Sigmoid colon (tissue), 7 donors: ENCODE measurements around the gene NLRC5. TPM values are rescaled to one million over a fixed set of nuclear protein-coding genes. Genes with fewer than 3 reads are reported as not detected.

Source experiments
- DNase-seq: peaks from one replicate; pipeline ENCODE4 v3.0.0-alpha.2; 2019
- H3K27ac ChIP-seq, 4 donors: fragments of 200-600 bp; sonication (generic); one replicate each; pipeline ENCODE4 v1.5.1; 2016 to 2019; ENCODE audit warnings: mild to moderate bottlenecking in 1 of 4
- H3K27me3 ChIP-seq, 3 donors: fragments of 200-600 bp; sonication (generic); one replicate each; pipeline ENCODE4 v1.5.1; 2019; ENCODE audit warnings: mild to moderate bottlenecking in 1 of 3
- H3K36me3 ChIP-seq, 4 donors: fragments of 200-600 bp; sonication (generic); one replicate each; pipeline ENCODE4 v1.5.1; 2016 to 2019
- H3K4me1 ChIP-seq, 4 donors: fragments of 200-600 bp; sonication (generic); one replicate each; pipeline ENCODE4 v1.5.1; 2017 to 2019
- H3K4me3 ChIP-seq, 4 donors: fragments of 200-600 bp; sonication (generic); one replicate each; pipeline ENCODE4 v1.5.1; 2017 to 2019; ENCODE audit warnings: mild to moderate bottlenecking in 2 of 4, moderate library complexity in 1 of 4
- H3K9me3 ChIP-seq, 4 donors: fragments of 200-600 bp in 3 of 4; sonication (generic) in 3 of 4; one replicate each; pipeline versions ENCODE4 v1.5.1 to v1.6.1; 2013 to 2019
- EP300 ChIP-seq, 4 donors: sonication (generic); formaldehyde crosslinking; IDR thresholded peaks; one replicate each; pipeline ENCODE4 v1.6.1; 2017; ENCODE audit warnings: antibody characterized with exemption in 4 of 4
- POLR2A ChIP-seq, 2 donors: fragments of 450-650 bp; IDR thresholded peaks; one replicate each; pipeline ENCODE4 v1.6.1; 2016; ENCODE audit warnings: antibody characterized with exemption in 2 of 2, mild to moderate bottlenecking in 2 of 2, moderate library complexity in 2 of 2
- POLR2AphosphoS5 ChIP-seq, 4 donors: sonication (generic); formaldehyde crosslinking; IDR thresholded peaks; one replicate each; pipeline ENCODE4 v1.6.1; 2017; ENCODE audit warnings: antibody characterized with exemption in 4 of 4
- WGBS, 2 donors: extraction: QIAGEN DNeasy Blood & Tissue Kit; methylation state at CpG; one replicate each; pipeline ENCODE4 v1.1.7; 2013; 5-methylcytosine and 5-hydroxymethylcytosine counted together
- intact Hi-C: fragments of 100-400 bp; cut with DNase I; formaldehyde crosslinking; loops from one replicate; pipeline ENCODE4 v1.15.1; 2023
- polyA plus RNA-seq, 3 donors: library from polyadenylated mRNA; stranded (reverse); fragments of 200-250 nt; gene quantifications; one replicate each; pipeline ENCODE4 v1.2.3, GENCODE V29; 2013
- total RNA-seq, 4 donors: library from RNA; depleted of rRNA; stranded (reverse); fragments of >200 nt; gene quantifications; one replicate each; pipeline ENCODE4 v1.1.0, GENCODE V29; 2016
- TF ChIP-seq, protein P1 (sequence below), 4 experiments: fragments of 450-650 bp in 3 of 4; fragments of 200-600 bp in 1 of 4; IDR thresholded peaks; one replicate each; pipeline ENCODE4 v1.5.1; 2016 to 2019; ENCODE audit warnings: antibody characterized with exemption in 4 of 4, mild to moderate bottlenecking in 3 of 4, moderate library complexity in 2 of 4
- donor health status: healthy with polysubstance abuse.
- donor health status: Bipolar disorder and iron deficiency.
- donor health status: healthy.

The NLRC5 gene
- total and polyA plus RNA-seq, 7 donors = 9.5 to 119 (median 19.5) TPM

DNA sequence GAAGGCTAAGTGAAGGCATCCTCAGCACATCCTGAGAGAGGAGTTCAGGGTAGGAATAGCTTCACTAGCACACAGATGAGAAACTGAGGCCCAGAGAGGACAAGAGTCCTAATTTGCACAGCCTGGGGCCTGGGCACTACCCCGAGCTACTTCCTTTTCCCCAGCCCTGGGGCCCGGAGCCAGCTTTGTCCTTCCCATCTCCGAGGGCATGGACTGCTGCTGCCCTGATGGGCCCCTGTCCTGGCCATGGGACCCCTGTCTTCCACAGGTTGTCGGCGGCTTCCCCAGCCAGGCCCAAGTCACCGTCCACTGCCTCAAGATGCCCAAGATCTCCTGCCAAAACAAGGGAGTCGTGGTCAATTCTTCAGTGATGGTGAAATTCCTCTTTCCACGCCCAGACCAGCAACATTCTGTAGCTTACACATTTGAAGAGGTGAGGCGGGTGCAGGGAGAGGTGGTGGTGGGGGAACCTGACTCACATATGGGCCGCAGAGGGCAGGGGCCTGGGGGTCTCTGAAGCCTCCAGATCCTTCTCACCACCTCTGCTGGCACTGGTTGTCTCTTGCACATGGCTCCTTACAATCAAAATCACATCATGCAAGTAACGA is 11.4 kb upstream of the NLRC5 start:
- WGBS, 2 donors = 93 to 94% methylated on average over 11 of the region's 11 CpGs
- no peak for TF ChIP-seq POLR2A (IDR thresholded peaks at IDR 0.05)
- TF ChIP-seq, protein P1, sequence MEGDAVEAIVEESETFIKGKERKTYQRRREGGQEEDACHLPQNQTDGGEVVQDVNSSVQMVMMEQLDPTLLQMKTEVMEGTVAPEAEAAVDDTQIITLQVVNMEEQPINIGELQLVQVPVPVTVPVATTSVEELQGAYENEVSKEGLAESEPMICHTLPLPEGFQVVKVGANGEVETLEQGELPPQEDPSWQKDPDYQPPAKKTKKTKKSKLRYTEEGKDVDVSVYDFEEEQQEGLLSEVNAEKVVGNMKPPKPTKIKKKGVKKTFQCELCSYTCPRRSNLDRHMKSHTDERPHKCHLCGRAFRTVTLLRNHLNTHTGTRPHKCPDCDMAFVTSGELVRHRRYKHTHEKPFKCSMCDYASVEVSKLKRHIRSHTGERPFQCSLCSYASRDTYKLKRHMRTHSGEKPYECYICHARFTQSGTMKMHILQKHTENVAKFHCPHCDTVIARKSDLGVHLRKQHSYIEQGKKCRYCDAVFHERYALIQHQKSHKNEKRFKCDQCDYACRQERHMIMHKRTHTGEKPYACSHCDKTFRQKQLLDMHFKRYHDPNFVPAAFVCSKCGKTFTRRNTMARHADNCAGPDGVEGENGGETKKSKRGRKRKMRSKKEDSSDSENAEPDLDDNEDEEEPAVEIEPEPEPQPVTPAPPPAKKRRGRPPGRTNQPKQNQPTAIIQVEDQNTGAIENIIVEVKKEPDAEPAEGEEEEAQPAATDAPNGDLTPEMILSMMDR (IDR thresholded peaks at IDR 0.05) = no peak
- TF ChIP-seq POLR2AphosphoS5 (IDR thresholded peaks at IDR 0.05) = no peak
- no peak for TF ChIP-seq EP300 (IDR thresholded peaks at IDR 0.05)
- Histone ChIP-seq H3K27me3 (peaks cover 0 to 2% (median 0%) of the 10 kb centered on the region in 3 donors), H3K27ac (no peak overlapping the region), H3K36me3 (peaks cover 0 to 6% (median 0%) of the 10 kb centered on the region in 4 donors), H3K4me1 (no peaks in the 10 kb centered on the region), H3K4me3 (no peak overlapping the region), H3K9me3 (no peaks in the 10 kb centered on the region)
- intact Hi-C loops = no loop called here
- DNase-seq = no peak

DNA sequence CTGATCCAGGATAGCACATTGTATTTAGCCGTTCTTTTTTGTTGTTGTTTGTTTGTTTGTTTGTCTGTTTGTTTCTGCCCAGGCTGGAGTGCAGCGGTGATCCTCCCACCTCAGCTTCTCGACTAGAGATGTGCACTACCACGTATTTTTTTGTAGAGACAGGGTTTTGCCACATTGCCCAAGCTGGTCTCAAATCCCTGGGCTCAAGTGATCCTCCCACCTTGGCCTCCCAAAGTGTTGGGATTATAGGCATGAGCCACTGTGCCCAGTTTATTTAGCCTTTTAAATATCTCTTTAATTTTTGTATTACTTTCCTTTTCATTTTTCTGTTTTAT is 9.2 kb upstream of the NLRC5 start:
- WGBS, 2 donors = 90% methylated on average over 4 of the region's 4 CpGs
- DNase-seq = no peak
- no peak overlapping the region for H3K4me3 ChIP-seq
- peaks cover 0 to 6% (median 0%) of the 10 kb centered on the region in 4 donors for H3K36me3 ChIP-seq
- no peak for TF ChIP-seq POLR2AphosphoS5 (IDR thresholded peaks at IDR 0.05)
- TF ChIP-seq EP300 (IDR thresholded peaks at IDR 0.05) = no peak
- no peak for TF ChIP-seq POLR2A (IDR thresholded peaks at IDR 0.05)
- TF ChIP-seq, protein P1 (IDR thresholded peaks at IDR 0.05) = no peak
- H3K9me3 ChIP-seq = no peaks in the 10 kb centered on the region
- intact Hi-C loops = no loop called here
- H3K27ac ChIP-seq = no peak overlapping the region
- peaks cover 0 to 4% (median 3%) of the 10 kb centered on the region in 4 donors for H3K4me1 ChIP-seq
- H3K27me3 ChIP-seq = no peaks in the 10 kb centered on the region

DNA sequence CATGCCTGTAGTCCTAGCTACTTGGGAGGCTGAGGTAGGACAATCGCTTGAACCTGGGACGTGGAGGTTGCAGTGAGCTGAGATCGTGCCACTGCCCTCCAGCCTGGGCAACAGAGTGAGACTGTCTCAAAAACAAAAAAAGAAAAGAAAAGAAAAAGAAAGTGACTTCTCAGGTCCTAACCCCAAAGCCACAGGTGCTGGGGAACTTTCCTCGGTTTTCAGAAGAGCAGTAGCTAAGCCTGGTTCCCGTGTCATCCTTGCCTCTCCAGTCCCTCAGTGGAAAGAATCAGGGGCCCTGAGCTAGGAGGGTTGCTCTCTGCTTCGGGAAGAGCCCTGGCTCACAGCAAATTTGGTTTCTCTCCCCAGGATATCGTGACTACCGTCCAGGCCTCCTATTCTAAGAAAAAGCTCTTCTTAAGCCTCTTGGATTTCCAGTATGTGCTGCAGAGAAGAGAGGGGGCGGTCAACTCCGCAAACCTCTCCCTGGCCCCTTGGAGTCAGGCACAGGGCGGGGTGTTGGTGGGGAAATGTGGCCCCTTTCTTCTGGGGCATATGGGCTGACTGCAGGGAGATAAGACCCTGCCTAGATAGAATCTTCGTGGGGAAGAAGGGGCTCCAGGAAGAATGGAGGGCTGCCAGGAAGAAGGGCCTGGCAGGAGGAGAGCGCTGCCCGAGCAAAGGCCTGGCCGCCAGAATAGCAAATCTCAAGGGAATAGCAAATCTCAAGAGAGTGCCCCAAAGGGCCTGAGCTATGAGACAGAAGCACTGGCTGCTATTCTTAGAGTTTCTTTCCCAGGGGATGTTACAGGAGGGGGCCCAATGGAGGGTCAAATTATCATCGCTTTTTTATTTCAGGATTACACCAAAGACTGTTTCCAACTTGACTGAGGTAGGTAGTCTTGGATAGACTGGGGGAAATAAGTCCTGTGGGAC is 8.3 kb upstream of the NLRC5 start:
- TF ChIP-seq EP300 (IDR thresholded peaks at IDR 0.05) = no peak
- TF ChIP-seq POLR2AphosphoS5 (IDR thresholded peaks at IDR 0.05) = no peak
- TF ChIP-seq, protein P1 (IDR thresholded peaks at IDR 0.05) = no peak
- TF ChIP-seq POLR2A (IDR thresholded peaks at IDR 0.05) = no peak
- no peak overlapping the region for H3K4me3 ChIP-seq
- intact Hi-C loops = no loop called here
- H3K4me1 ChIP-seq = peaks cover 0 to 13% (median 12%) of the 10 kb centered on the region in 4 donors
- no peaks in the 10 kb centered on the region for H3K27me3 ChIP-seq
- no peaks in the 10 kb centered on the region for H3K9me3 ChIP-seq
- WGBS, 2 donors = 75 to 92% methylated on average over 16 of the region's 16 CpGs
- no peak overlapping the region for H3K27ac ChIP-seq
- peaks cover 0 to 6% (median 0%) of the 10 kb centered on the region in 4 donors for H3K36me3 ChIP-seq
- no peak for DNase-seq

DNA sequence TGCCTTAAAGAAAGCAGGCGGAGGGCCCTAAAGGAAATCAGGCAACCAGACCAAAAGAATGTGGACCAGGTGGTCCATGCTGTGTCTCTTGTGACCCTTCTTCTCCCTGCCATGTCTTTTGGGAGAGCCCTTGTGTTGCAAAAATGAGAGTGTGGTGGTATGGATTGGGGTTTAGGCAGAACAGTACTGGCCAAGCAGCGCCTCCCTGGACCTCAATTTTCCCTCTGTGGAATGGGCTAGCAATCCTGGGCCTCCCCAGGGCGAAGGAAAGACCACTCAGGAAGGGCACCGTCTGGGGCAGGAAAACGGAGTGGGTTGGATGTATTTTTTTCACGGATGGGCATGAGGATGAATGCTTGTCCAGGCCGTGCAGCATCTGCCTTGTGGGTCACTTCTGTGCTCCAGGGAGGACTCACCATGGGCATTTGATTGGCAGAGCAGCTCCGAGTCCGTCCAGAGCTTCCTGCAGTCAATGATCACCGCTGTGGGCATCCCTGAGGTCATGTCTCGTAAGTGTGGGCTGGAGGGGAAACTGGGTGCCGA is 7.6 kb upstream of the NLRC5 start:
- no peak overlapping the region for H3K4me3 ChIP-seq
- no peak overlapping the region for H3K27ac ChIP-seq
- DNase-seq = no peak
- no peaks in the 10 kb centered on the region for H3K9me3 ChIP-seq
- intact Hi-C loops = no loop called here
- peaks cover 0 to 18% (median 13%) of the 10 kb centered on the region in 4 donors for H3K4me1 ChIP-seq
- 84 to 88% methylated on average over 12 of the region's 12 CpGs for WGBS, 2 donors
- TF ChIP-seq POLR2A (IDR thresholded peaks at IDR 0.05) (no peak), POLR2AphosphoS5 (IDR thresholded peaks at IDR 0.05) (no peak)
- H3K36me3 ChIP-seq = peaks cover 0 to 6% (median 0%) of the 10 kb centered on the region in 4 donors
- no peaks in the 10 kb centered on the region for H3K27me3 ChIP-seq

DNA sequence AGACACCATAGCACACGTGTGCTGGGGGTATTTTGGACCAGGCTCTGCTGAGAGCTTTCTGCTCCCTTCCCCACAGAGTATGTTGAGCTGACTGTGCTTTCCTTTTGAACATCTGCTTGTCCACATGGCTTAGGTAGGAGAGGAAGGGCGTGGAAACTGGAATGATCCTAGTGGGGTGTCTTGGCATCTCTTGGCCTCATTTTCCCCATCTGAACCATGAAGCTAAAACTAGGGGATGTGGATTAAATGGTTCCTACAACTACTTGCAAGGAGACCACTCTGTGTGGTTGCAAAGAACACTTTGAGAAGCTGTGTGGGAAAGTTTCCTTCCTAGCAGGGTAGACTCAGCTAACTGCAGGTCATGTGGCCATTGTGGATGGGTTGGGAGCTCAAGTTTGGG is 6.7 kb upstream of the NLRC5 start:
- intact Hi-C loops = no loop called here
- 88 to 92% methylated on average over 2 of the region's 2 CpGs for WGBS, 2 donors
- TF ChIP-seq POLR2A (IDR thresholded peaks at IDR 0.05) (no peak), EP300 (IDR thresholded peaks at IDR 0.05) (no peak), POLR2AphosphoS5 (IDR thresholded peaks at IDR 0.05) (no peak)
- TF ChIP-seq, protein P1 (IDR thresholded peaks at IDR 0.05) = no peak
- DNase-seq = no peak
- Histone ChIP-seq H3K4me1 (peaks cover 0 to 19% (median 13%) of the 10 kb centered on the region in 4 donors), H3K4me3 (no peak overlapping the region), H3K27me3 (no peaks in the 10 kb centered on the region), H3K36me3 (peaks cover 0 to 6% (median 0%) of the 10 kb centered on the region in 4 donors), H3K9me3 (no peaks in the 10 kb centered on the region), H3K27ac (no peak overlapping the region)
